Activated CD4-positive, alpha-beta T cell treated with anti-CD3 and anti-CD28 coated beads, Interleukin-2, amount 50 U/mL, for 1 hour (primary cell): ENCODE results near the gene ZMYM2.
"Not testable (repeated sequence)": the region's sequence is repeated elsewhere in the genome, so short reads cannot be mapped to it uniquely, and the experiment has no call there.

ENCODE experiments used
- DNase-seq: peaks from one replicate; pipeline ENCODE4 v3.0.0-alpha.2; 2020

Gene ZMYM2

DNA sequence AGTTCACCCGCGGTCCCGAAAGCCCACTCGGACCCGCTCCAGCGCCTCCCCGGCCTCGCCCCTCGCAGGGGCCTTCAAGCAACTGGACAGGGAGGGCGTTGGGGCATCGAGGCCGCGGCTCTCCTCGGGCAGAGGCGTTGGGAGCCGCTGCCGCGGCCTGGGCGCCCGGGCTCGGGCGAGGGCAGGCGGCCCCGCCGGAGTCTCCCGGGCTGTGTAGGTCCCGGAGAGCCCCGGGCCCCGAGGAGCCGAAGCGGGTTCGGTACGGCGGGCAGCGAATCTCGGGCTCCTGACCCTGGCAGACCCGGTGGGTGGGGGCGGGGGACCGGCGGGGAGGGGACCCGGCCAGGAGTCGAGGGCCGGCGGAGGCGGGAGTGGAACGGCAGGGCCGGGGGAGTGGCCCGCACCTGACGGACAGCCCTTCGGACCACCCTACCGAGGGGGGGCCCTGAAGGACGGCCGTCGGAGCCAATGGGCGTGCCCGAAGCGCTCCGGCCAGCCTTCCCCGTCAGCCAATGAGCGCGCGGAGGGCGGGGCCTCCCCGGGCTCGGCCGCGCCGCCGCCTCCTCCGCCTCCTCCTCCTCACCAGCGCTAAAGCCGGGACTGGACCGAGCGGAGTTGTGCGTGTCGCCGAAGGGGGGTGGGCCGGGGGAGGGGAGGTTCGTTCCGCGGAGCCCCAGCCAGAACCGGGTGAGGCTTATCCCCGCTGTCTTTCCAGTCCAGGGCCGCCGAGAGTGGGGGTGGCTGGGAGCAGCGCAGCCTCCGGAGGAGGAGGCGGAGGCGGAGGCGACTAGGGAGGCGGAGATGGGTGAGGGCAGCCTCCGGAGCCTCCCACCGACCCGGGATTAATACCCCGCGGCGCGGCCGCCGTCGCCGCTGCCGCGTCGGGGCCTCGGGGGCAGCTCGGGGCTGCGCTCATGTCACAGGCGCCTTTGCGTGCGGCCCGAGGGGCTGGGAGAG, at the start of gene ZMYM2:
ZMYM2 (plus strand) TSS at position 573 of the 957 bp plus-strand sequence. CDS start 34,346 bp downstream, outside the sequence.
- DNase-seq: peak; percentile 95

GRCh38 chr13:19910336-19911072, 48.0 kb upstream of the ZMYM2 start:
- no peak for DNase-seq

DNA sequence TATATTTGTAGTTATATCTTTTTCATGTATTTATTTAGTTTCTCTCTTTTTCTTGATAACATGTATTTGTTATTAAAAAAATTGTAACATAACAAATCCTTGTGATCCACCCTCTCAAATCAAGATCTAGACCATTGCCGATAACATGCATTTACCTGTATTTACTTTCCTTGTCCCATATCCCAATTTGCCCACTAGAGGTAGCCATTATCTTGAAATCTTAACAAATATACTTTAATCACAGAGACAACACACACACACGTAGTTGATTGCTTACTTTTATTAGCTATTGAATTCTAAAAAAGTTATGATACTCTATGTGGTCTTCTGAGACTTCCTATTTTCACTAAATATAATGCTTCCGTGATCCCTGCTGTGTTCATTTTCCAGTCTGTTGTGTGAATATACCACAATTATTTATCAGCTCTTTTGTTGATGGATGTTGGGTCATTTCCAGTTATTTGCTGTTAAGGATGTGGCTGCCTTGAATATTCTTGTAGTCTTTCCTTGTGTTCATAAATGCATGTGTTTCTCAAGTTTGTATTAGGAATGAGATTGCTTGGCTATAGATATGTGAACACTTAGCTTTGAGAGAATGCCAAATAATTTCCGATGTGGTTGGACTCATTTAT, 31.3 kb upstream of the ZMYM2 start:
- no peak for DNase-seq

- no peak for DNase-seq
Observed at GRCh38 chr13:19940106-19940505, 18.4 kb upstream of the ZMYM2 start.

- DNase-seq: no peak
Observed at GRCh38 chr13:19950374-19950773, 8.2 kb upstream of the ZMYM2 start.

- DNase-seq: no peak
Observed at GRCh38 chr13:19952850-19953249, 5.7 kb upstream of the ZMYM2 start.

DNA sequence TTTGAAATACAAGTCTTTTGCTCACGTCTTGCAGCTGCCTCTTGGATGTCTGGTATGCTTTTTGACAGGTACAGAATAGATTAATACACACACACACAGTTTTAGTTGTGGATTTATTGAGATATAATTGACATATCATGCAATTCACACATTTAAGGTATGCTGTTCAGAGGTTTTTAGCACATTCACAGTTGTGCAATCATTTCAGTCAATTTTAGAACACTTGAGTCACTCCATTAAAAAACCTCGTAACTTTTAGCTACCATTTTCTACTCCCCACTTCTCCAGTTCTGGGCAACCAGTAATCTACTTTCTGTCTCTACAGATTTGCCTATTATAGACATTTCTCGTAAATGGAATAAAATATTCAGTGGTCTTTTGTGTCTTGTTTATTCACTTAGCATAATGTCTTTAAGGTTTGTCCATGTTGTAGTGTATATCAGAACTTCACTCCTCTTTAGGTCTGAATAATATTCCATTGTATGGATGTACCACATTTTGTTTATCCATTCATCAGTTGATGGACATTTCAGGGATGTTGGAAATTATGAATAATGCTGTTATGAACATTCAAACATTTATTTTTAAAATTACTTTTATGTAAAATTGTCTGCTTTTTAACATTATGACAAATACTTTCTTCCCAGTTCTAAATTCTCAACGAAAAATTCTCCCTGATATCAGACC, 2.5 kb upstream of the ZMYM2 start:
- no peak for DNase-seq

GRCh38 chr13:19957320-19958154, 990 bp upstream of the ZMYM2 start:
- DNase-seq: peak; percentile 78

DNA sequence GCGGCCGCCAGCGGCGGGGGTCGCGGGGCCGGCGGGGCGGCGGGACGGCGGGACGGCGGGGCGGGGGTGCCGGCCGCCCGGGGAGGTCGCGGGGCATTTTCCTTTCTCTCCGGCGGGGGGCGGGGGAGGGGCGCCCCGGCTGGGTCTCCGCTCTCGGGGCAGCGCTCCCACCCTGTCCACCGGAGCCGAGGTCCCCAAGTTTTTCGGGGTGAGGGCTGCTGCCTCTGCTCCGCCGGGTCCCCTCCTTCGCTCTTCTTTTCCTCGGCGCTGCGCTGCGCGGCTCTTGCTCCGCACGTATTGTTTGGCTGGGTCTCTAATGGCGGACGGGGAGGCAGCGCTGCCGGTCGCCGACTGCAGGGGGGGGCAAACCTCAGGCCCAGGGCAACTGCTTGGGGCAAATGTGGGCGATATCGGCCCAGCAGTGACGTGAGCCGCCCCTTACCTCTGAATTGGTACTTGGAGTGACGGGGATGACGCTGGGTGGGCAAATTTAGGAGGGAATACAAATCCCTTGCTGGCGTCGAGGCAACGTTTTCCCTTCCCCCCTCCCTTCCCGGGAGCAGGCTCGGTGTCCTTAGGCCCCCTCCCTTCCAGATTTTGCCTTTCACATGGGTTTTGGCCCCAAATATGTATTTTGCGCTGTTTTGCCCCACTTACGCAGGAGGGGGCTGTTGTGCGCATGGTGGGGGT, 759 bp downstream of the ZMYM2 start:
- peak; percentile 69 for DNase-seq

DNA sequence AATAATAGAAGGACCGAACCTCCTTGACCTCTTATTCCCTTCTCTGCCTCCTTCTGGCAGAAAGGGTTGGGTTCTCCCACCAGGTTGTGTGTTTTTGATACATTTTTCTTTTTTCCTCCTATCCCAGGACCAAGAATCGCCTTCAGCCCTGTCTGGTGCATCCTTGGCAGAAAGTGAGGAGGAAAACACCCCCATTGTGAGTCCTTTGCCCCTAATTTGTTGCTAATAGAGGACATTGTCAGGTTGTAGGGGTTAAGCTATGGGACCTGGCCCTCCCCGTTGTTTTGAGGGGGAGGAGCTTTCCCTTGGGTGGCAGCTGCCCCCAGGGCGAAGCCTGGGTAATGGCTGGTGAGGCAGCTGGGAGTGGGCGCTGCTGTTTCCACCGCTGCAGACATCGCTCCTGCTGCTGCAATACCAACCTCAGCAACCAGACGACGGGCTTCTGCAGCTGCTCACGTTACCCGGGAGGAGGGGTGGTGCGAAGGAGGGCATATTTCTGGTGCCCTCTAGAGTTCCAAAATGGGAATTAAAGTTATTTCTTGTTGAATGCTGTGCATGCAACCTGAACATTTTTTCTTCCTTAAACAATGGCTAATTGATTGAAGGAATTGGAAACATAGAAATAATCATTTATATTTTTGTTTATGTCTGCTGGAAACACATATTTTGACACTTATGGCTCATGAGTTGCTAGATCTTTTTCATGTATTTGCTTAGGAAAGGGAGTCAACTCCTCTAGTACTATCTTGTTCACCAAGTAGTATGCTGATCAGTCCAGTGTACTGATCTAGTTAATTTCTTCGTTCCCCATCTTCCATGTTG, 1.5 kb downstream of the ZMYM2 start:
- DNase-seq: peak; percentile 83

DNA sequence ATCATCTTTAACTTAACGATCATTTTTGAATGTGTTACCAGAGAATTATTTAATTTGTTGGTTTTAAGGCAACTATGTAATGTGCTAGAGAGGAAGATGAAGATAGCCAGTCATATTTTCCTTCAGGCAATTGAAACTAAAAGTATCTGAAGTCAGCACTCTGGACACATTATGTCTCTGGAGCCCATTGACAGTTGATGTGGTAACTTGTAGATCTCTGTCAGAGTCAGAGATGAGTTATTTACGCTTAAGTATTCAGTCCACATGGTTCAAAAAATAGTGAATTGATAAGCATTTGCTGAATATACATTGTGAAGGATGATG, 2.1 kb downstream of the ZMYM2 start:
- DNase-seq: no peak

DNA sequence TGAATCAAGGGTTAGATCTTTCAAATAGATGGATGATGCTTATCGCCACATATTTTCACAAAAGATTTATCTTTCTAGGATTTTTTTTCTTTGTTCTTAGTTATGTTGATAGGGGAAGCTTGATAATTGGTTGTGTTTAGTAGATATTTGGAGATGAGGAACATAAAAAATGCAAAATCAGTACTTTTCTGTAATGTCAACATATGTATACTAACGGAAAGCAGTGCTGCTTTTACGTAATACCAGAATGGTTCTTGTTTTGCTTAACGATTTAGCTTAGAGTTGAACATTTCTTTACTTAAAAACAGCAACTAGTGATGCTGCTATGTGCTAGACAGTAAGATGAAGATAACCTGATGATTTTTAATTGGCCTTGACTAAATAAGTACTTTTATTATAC, 3.0 kb downstream of the ZMYM2 start:
- DNase-seq: no peak

DNA sequence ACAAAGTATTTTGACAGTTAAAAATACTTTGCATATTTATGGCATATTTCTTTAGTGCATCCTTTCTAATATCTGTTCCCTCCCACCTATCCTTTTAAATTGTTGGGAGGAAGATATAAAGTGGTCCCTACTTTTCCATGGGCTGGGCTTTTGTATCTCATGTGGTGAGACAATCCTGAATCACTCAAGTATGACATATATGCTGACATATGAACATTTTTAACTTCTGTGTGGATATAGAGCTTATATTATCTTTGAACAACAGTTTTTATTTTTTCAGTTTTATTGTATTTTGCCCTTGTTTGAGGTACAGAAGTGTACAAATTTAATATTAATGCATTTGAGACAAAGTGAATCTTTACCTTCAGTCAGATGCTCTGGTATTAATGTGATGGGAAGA, 3.4 kb downstream of the ZMYM2 start:
- DNase-seq: no peak

DNA sequence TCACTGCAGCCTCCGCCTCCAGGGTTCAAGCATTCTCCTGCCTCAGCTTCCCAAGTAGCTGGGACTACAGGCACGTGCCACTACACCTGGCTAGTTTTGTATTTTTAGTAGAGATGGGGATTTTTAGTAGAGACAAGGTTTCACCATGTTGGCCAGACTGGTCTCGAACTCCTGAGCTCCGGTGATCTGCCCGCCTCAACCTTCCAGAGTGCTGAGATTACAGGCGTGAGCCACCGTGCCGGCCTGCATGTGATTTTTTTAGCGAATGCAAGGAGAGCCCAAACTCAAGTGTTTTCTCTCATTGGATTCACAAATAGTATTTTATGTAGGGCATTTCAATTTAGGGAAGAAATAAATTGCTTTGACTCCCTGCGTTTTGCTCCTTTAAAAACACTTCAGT, 4.4 kb downstream of the ZMYM2 start:
- no peak for DNase-seq

DNA sequence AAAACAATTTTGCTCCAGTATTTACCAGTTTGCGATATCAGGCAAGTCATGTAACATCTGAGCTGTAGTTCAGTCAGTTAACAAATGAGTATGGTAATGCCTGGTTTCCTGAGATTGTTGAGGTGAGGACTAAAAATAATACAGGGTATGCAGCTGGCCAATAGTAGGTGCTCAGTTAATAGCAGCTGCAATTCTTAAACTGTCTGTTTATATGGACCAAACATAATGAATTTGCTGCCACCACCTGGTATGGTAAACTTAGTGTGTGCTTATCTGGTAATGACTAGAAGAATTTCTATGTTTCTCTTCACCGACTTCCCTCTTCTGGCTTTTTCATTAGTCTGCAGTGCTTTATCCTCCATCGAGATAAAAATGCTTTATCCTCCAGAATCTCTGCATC, 9.1 kb downstream of the ZMYM2 start:
- DNase-seq: no peak

DNA sequence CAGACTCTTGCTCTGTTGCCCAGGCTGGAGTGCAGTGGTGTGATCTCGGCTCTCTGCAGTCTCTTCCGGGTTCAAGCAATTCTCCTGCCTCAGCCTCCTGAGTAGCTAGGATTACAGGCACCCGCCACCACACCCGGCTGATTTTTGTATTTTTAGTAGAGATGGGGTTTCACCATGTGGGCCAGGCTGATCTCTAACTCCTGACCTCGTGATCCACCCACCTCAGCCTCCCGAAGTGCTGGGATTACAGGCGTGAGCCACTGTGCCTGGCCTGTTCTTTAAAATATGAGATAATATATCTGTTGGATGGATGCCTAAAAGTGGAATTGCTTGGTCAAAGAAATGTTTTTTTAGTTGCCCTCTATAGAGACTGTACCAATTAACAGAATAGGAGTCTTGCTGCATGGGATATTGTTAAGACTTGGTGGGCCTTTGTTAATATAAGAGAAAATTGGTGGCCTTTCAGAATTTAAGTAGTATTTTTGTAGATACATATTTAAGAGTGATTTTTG, 16.0 kb downstream of the ZMYM2 start:
- not testable (repeated sequence) for DNase-seq

DNA sequence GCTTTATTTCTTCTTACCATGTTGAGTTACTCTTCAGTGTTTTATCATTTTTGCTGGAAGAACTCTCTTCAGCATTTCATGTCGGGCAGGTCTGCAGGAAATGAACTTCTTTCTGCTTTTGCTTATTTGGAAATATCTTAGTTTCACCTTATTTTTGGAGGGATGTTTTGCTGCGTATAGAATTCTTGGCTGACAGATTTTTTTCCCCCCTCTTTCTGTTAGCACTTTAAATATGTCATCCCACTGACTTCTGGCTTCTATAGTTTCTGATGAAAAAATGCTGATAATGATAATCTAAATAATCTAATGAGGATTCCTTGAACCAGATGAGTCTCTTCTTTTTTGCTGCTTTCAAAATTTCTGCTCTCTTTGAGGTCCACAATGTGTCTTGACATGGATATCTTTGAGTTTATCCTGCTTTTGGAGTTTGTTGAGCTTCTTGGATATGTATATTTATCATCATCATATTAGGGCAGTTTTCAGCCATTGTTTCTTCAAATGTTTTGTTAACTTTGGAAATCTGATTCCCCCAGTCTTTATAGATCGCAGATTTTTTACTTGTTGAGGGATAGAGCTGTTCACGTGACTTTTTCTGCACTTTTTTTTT, 20.4 kb downstream of the ZMYM2 start:
- DNase-seq: no peak

DNA sequence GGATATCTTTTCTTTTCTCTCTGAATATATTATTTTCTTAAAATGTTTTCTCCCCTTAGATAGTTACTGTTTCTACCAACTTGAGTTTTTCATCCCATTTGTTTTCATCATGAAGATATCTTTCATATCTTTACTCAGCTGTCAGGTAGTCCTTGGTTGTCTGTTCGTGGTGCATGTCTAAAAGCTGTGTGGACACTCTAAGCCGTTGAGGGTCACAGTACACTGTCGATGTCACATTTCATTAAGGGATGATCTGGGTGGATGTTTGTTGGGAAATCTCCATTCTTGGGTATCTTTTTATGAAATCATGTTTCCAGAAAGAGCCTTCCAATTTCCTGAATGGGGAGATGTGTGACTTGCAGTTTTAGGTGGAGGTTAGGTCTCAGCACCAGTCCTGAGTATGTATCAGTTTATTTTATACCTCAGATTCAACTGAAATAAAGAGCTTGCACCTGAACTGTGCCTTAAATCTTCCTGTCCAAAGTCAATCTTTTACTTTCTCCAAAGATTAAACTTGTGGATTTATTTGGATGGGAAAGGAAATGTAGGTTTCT, 23.2 kb downstream of the ZMYM2 start:
- DNase-seq: no peak

- no peak for DNase-seq
Observed at GRCh38 chr13:19982447-19983043, 24.0 kb downstream of the ZMYM2 start.
